ENCODE results near the gene TMF1. TPM values are rescaled to one million over a fixed set of nuclear protein-coding genes. Genes with fewer than 3 reads are reported as not detected.

TMF1 gene
- total and polyA plus RNA-seq, 2 of the 8 experiments (the other 6 are each of a cell fraction or from before 2014, with no cell fraction given), result 1.4 to 18.3 TPM

DNA sequence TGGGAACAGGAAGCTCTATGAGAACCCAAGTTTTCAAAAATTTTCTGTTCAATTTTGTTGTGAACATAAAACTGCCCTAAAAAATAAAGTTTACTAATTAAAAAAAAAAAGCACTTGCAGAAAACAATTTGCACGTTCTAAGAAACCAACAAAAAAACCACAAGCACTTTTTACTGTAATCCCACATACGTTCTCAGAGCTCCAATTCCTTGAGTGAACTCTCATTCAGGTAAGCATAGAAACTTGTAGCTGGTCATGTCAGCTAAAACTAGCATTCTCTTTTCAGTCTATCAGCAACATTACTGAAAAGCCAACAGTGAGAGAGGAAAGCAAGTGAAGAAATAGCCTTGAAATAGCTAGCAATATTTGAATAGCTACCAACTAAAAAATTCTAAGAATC is 11.5 kb upstream of the TMF1 start:
- ChIA-PET POLR2A (ENCODE audit: partially characterized antibody) (interaction anchor here (0.6 to 2.2 kb wide), 4 partner anchors 12 to 356 kb away, joined by 3 to 7 read pairs (median 3); partner anchors contain the start of gene TMF1), CTCF (ENCODE audit: partially characterized antibody) (interaction anchor here (0.6 kb wide), 1 partner anchor 551 kb away, joined by 4 read pairs; no protein-coding TSS in a partner anchor)
- Histone ChIP-seq H3K4ac (replicated peaks; ENCODE audit: insufficient read length, low read depth, low read length) (no peak overlapping the region), H3K4me2 (ENCODE audit: insufficient read depth in 1 of 2, low read depth in 2 of 2, low read length in 2 of 2) (no peak overlapping the region), H4K5ac (ENCODE audit: insufficient read length, low read depth, low read length) (no peak overlapping the region), H3K4me3 (ENCODE audit: extremely low read depth in 1 of 4, insufficient read depth in 2 of 4, low read depth in 3 of 4, low read length in 4 of 4) (no peak overlapping the region), H2BK15ac (ENCODE audit: low read length) (no peak overlapping the region), H3K36me3 (ENCODE audit: control insufficient read depth in 2 of 4, insufficient read depth in 4 of 4, low read length in 3 of 4) (peaks cover 10 to 42% (median 26%) of the 10 kb centered on the region in 4 experiments; a peak in 7 of 8 replicates), H3K9me3 (ENCODE audit: insufficient read depth in 2 of 2, low read depth in 1 of 2, low read length in 1 of 2) (no peaks in the 10 kb centered on the region), H3K23ac (ENCODE audit: insufficient read length) (no peak overlapping the region), H3K4me1 (replicated peaks in 1 of 4; ENCODE audit: control insufficient read depth in 3 of 4, insufficient read depth in 4 of 4, low read length in 3 of 4) (no peaks in the 10 kb centered on the region), H3K27ac (ENCODE audit: low read depth, low read length) (no peak overlapping the region), H4K8ac (ENCODE audit: extremely low read depth, insufficient read depth, low read length) (no peak overlapping the region), H2BK20ac (ENCODE audit: low read length) (no peak overlapping the region), H3K27me3 (replicated peaks in 1 of 4; ENCODE audit: control insufficient read depth in 3 of 4, extremely low read depth in 1 of 4, insufficient read depth in 3 of 4, low read length in 3 of 4) (no peaks in the 10 kb centered on the region), H2BK12ac (ENCODE audit: low read depth, low read length) (no peak overlapping the region), H4K20me1 (replicated peaks in 1 of 2; ENCODE audit: control insufficient read depth in 1 of 2, insufficient read depth in 2 of 2, low read length in 2 of 2) (no peaks in the 10 kb centered on the region), H4K91ac (replicated peaks; ENCODE audit: insufficient read length, low read length) (no peak overlapping the region), H3K23me2 (ENCODE audit: low read depth, low read length) (no peaks in the 10 kb centered on the region), H3K14ac (ENCODE audit: insufficient read length) (no peak overlapping the region), H2AK5ac (ENCODE audit: low read depth, low read length) (no peak overlapping the region), H3K79me1 (ENCODE audit: low read depth, low read length) (no peaks in the 10 kb centered on the region), H3K79me2 (ENCODE audit: control insufficient read depth in 1 of 2, insufficient read depth in 2 of 2, low read length in 2 of 2) (no peaks in the 10 kb centered on the region), H2AFZ (ENCODE audit: low read length) (no peak overlapping the region), H3K56ac (replicated peaks; ENCODE audit: insufficient read length, low read depth, low read length) (no peak overlapping the region), H3K9ac (replicated peaks in 1 of 4; ENCODE audit: extremely low read depth in 1 of 4, low read depth in 3 of 4, low read length in 3 of 4) (no peak overlapping the region), H3K18ac (ENCODE audit: extremely low read depth, low read length) (no peak overlapping the region), H2BK5ac (ENCODE audit: low read depth, low read length) (no peak overlapping the region), H2BK120ac (replicated peaks; ENCODE audit: low read depth, low read length) (no peak overlapping the region)
- no peak for DNase-seq (ENCODE audit: low read depth in 1 of 2, low spot score in 2 of 2)
- no peak for TF ChIP-seq SAP30 (IDR thresholded peaks at IDR 0.05; ENCODE audit: insufficient read depth, insufficient replicate concordance, low read length)
- no peak for TF ChIP-seq SP2 (IDR thresholded peaks at IDR 0.05; ENCODE audit: low read length)
- no peak for TF ChIP-seq SIRT6 (IDR thresholded peaks at IDR 0.05; ENCODE audit: low read length)
- TF ChIP-seq TAF1 (IDR thresholded peaks at IDR 0.05; ENCODE audit: low read depth, low read length), result no peak
- no peak for TF ChIP-seq HDAC6 (IDR thresholded peaks at IDR 0.05; ENCODE audit: low read depth, low read length)
- TF ChIP-seq GABPA (IDR thresholded peaks at IDR 0.05; ENCODE audit: borderline replicate concordance, insufficient read depth, low read length), result no peak
- TF ChIP-seq CREB1 (IDR thresholded peaks at IDR 0.05), result no peak
- TF ChIP-seq, protein P1, sequence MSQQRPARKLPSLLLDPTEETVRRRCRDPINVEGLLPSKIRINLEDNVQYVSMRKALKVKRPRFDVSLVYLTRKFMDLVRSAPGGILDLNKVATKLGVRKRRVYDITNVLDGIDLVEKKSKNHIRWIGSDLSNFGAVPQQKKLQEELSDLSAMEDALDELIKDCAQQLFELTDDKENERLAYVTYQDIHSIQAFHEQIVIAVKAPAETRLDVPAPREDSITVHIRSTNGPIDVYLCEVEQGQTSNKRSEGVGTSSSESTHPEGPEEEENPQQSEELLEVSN (IDR thresholded peaks at IDR 0.05), result no peak
- no peak for TF ChIP-seq CEBPB (IDR thresholded peaks at IDR 0.05; ENCODE audit: low read depth, low read length)
- TF ChIP-seq EP300 (IDR thresholded peaks at IDR 0.05; ENCODE audit: borderline replicate concordance in 1 of 2, low read depth in 2 of 2, low read length in 2 of 2), result no peak
- no peak for TF ChIP-seq CBX8 (IDR thresholded peaks at IDR 0.05; ENCODE audit: borderline replicate concordance, low read depth, low read length)
- no peak for TF ChIP-seq GTF2F1 (IDR thresholded peaks at IDR 0.05; ENCODE audit: borderline replicate concordance, low read depth, low read length)
- no peak for TF ChIP-seq SP4 (IDR thresholded peaks at IDR 0.05; ENCODE audit: low read length)
- no peak for TF ChIP-seq PHF8 (conservative IDR thresholded peaks at IDR 0.05; ENCODE audit: low read depth, low read length)
- WGBS, 2 experiments (ENCODE audit: extremely low coverage in 1 of 2, insufficient coverage in 1 of 2, insufficient read length in 1 of 2, insufficient replicate concordance in 2 of 2, low coverage in 1 of 2, low lambda C conversion rate in 2 of 2, missing lambda C conversion rate in 1 of 2), result 94% methylated on average over 2 of the region's 2 CpGs; no CpG with 5 or more reads in 1 of the 2 experiments
- no peak for FAIRE-seq

Data from H1 (cell line).